Measurements from ENCODE around the gene UBAC1. TPM values are rescaled to one million over a fixed set of nuclear protein-coding genes. Genes with fewer than 3 reads are reported as not detected.

Gene UBAC1
- total RNA-seq, 1 donor from 2014 or later: 36.0 TPM

DNA sequence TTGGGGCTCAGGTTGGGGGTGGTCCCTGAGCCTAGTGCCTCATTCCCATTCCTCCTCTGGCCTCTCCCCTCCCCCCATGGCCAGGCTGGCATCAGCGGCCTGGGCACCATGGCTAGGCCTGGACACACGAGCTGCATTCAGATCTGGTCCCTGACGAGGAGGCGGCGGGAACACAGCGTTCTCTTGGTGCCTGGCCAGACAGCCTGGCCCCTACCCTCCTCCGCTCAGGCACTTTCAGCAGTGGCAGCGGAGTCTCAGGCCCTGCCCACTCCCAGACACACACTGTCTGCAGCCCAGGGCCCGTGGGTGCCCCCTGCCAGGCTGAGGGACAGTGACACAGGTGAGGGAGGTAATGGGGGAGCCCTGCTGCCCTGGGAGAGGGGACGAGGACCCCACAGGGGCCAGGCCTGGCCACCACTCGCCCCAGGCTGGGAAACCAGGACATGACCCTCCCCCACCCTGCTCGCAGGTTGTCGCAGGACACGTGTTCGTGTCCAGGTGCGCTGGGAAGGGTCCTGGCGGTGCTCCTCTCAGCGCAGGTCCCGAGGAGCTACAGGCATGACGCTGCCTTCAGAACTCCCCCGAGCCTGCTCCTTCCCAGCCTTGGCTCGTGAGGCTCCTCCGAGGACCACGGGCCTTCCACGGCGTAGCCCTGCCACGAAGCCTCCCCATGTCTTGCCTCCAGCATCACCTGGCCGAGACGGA, 19.9 kb upstream of the UBAC1 start:
- no peak for TF ChIP-seq CTCF (IDR thresholded peaks at IDR 0.05)
- peaks cover 7% of the 10 kb centered on the region for H3K4me1 Mint-ChIP-seq (ENCODE audit: low read depth)
- no peak overlapping the region for H3K4me3 Mint-ChIP-seq (ENCODE audit: unreplicated experiment)
- DNase-seq (ENCODE audit: low spot score): no peak
- no peaks in the 10 kb centered on the region for H3K9me3 Mint-ChIP-seq (ENCODE audit: low read depth)
- H3K36me3 Mint-ChIP-seq (ENCODE audit: low read depth): no peaks in the 10 kb centered on the region
- no peak overlapping the region for H3K27ac Mint-ChIP-seq (ENCODE audit: unreplicated experiment)
- H3K27me3 Mint-ChIP-seq (ENCODE audit: low read depth): no peaks in the 10 kb centered on the region

- peaks cover 7% of the 10 kb centered on the region for H3K4me1 Mint-ChIP-seq (ENCODE audit: low read depth)
- H3K36me3 Mint-ChIP-seq (ENCODE audit: low read depth): no peaks in the 10 kb centered on the region
- H3K4me3 Mint-ChIP-seq (ENCODE audit: unreplicated experiment): no peak overlapping the region
- TF ChIP-seq CTCF (IDR thresholded peaks at IDR 0.05): no peak
- peaks cover 2% of the 10 kb centered on the region for H3K27me3 Mint-ChIP-seq (ENCODE audit: low read depth)
- no peak overlapping the region for H3K27ac Mint-ChIP-seq (ENCODE audit: unreplicated experiment)
- no peaks in the 10 kb centered on the region for H3K9me3 Mint-ChIP-seq (ENCODE audit: low read depth)
- no peak for DNase-seq (ENCODE audit: low spot score)
Observed at GRCh38 chr9:135979547-135980166, 18.5 kb upstream of the UBAC1 start.

DNA sequence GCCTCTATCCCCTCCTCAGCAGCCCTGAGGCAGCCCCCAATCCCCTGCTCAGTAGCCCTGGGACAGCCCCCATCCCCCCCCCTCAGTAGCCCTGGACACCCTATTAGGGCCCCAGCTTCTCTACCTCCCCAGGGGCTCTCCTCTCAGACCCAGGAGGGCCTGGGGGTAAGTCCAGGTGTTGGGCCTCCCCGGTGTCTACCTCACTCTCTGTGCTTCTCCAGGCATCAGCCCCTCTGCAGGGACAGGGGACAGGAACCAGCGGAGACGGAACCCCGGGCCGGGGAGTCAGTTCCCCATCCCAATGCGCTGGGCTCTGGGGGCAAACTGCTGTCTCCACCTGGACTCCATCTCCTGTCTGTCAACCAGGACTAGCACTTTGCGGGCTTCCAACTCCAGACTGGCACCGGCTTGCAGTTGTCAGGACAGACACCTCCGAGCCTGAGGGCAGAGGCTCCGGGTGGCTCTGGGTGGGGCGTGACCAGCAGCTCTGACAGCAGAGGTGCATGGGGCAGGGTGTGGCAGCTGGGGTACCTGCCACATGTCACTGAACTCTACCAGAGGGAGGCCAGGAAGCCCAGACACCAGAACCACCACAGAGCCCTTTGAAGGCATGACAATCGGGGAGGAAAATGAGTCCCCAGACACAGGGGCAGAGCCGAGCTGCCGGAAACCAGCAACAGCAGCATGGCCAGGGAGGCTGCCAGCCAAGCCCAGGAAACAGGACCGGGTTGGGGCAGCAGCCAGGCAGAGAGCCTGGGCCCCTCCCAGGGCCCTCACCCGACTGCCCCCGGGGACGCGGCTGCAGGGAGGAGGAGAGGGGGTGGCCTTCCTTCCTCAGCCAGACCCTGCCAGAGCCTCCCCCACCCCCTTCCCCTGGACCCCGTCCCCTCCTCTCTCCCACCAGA, 17.7 kb upstream of the UBAC1 start:
- Mint-ChIP-seq H3K27ac (ENCODE audit: unreplicated experiment) (no peak overlapping the region), H3K36me3 (ENCODE audit: low read depth) (no peaks in the 10 kb centered on the region), H3K9me3 (ENCODE audit: low read depth) (no peaks in the 10 kb centered on the region), H3K4me3 (ENCODE audit: unreplicated experiment) (no peak overlapping the region), H3K27me3 (ENCODE audit: low read depth) (peaks cover 2% of the 10 kb centered on the region), H3K4me1 (ENCODE audit: low read depth) (peaks cover 7% of the 10 kb centered on the region)
- TF ChIP-seq CTCF (IDR thresholded peaks at IDR 0.05): no peak
- DNase-seq (ENCODE audit: low spot score): no peak

- Mint-ChIP-seq H3K4me3 (ENCODE audit: unreplicated experiment) (no peak overlapping the region), H3K36me3 (ENCODE audit: low read depth) (no peaks in the 10 kb centered on the region), H3K27me3 (ENCODE audit: low read depth) (peaks cover 8% of the 10 kb centered on the region), H3K27ac (ENCODE audit: unreplicated experiment) (no peak overlapping the region), H3K4me1 (ENCODE audit: low read depth) (peaks cover 7% of the 10 kb centered on the region), H3K9me3 (ENCODE audit: low read depth) (no peaks in the 10 kb centered on the region)
- no peak for TF ChIP-seq CTCF (IDR thresholded peaks at IDR 0.05)
- DNase-seq (ENCODE audit: low spot score): no peak
Observed at GRCh38 chr9:135976944-135977343, 15.8 kb upstream of the UBAC1 start.

- no peak for TF ChIP-seq CTCF (IDR thresholded peaks at IDR 0.05)
- no peak overlapping the region for H3K27ac Mint-ChIP-seq (ENCODE audit: unreplicated experiment)
- H3K36me3 Mint-ChIP-seq (ENCODE audit: low read depth): no peaks in the 10 kb centered on the region
- H3K9me3 Mint-ChIP-seq (ENCODE audit: low read depth): no peaks in the 10 kb centered on the region
- H3K4me3 Mint-ChIP-seq (ENCODE audit: unreplicated experiment): no peak overlapping the region
- H3K4me1 Mint-ChIP-seq (ENCODE audit: low read depth): peaks cover 7% of the 10 kb centered on the region
- DNase-seq (ENCODE audit: low spot score): no peak
- peaks cover 8% of the 10 kb centered on the region for H3K27me3 Mint-ChIP-seq (ENCODE audit: low read depth)
Observed at GRCh38 chr9:135976531-135976930, 15.4 kb upstream of the UBAC1 start.

All from chondrocyte (in vitro differentiated cells).